Coronary artery (tissue), 2 donors: ENCODE measurements around the gene IMPDH1.

Experiments
- DNase-seq: peaks from one replicate; pipeline ENCODE4 v3.0.0-alpha.2; 2017; ENCODE audit warnings: low spot score
- H3K27ac ChIP-seq, 2 donors: fragments of 200-600 bp; sonication (generic); one replicate each; pipeline ENCODE4 v1.5.1; 2016 to 2019
- H3K4me3 ChIP-seq: fragments of 200-600 bp; sonication (generic); 2 replicates; pipeline ENCODE4 v1.5.1; 2016; ENCODE audit warnings: mild to moderate bottlenecking, moderate library complexity
- CTCF ChIP-seq: fragments of 200-600 bp; sonication (generic); IDR thresholded peaks from one replicate; pipeline ENCODE4 v1.5.1; 2019; ENCODE audit warnings: antibody characterized with exemption

IMPDH1 gene

GRCh38 chr7:128454808-128455542 lies 45.2 kb upstream of the IMPDH1 start:
- Histone ChIP-seq H3K4me3 (peak overlapping the region; percentile 93), H3K27ac (peak overlapping the region; percentile 78 to 94)
- DNase-seq, result no peak
- TF ChIP-seq CTCF, result no peak

- no peak for TF ChIP-seq CTCF
- DNase-seq, result peak; percentile 95
- Histone ChIP-seq H3K4me3 (peak overlapping the region; percentile 93), H3K27ac (peak overlapping the region; percentile 78 to 94)
These were observed 44.3 kb upstream of the IMPDH1 start for GRCh38 chr7:128453836-128454804.

DNA sequence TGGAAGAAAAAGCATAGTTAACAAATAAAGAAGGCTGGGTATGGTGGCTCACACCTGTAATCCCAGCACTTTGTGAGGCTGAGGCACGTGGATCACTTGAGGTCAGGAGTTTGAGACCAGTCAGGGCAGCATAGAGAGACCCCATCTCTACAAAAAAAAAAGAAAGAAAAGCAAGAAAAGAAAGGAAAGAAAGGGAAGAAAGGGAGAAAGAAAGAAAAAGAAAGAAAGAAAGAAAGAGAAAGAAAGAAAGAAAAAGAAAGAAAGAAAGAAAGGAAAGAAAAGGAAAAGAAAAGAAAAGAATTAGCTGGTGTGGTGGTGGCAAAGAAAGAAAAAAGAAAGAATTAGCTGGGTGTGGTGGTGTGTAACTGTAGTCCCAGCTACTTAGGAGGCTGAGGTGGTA lies 42.8 kb upstream of the IMPDH1 start:
- Histone ChIP-seq H3K4me3 (no peak overlapping the region), H3K27ac (no peak overlapping the region)
- no peak for TF ChIP-seq CTCF
- no peak for DNase-seq

GRCh38 chr7:128450913-128451312 lies 41.1 kb upstream of the IMPDH1 start:
- Histone ChIP-seq H3K4me3 (no peak overlapping the region), H3K27ac (no peak overlapping the region)
- no peak for TF ChIP-seq CTCF

DNA sequence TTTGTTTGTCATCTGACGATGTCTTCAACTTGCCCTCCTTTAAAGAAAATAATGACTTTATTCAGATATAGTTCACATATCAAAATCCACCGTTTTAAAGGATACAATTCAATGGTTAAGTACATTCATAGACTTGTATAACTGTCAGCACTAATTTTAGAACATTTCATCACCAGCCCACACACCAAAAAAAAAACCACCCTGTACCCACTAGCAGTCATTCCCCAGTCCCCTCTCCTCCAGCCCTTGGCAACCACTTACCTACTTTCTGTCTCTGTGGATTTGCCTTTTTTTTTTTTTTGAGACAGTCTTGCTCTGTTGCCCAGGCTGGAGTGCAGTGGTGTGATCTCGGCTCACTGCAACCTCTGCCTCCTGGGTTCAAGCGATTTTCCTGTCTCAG lies 40.6 kb upstream of the IMPDH1 start:
- no peak overlapping the region for H3K27ac ChIP-seq
- no peak for DNase-seq
- TF ChIP-seq CTCF, result no peak
- no peak overlapping the region for H3K4me3 ChIP-seq

More at GRCh38 chr7:128450913-128451312, 41.1 kb upstream of the IMPDH1 start:
- no peak for DNase-seq

DNA sequence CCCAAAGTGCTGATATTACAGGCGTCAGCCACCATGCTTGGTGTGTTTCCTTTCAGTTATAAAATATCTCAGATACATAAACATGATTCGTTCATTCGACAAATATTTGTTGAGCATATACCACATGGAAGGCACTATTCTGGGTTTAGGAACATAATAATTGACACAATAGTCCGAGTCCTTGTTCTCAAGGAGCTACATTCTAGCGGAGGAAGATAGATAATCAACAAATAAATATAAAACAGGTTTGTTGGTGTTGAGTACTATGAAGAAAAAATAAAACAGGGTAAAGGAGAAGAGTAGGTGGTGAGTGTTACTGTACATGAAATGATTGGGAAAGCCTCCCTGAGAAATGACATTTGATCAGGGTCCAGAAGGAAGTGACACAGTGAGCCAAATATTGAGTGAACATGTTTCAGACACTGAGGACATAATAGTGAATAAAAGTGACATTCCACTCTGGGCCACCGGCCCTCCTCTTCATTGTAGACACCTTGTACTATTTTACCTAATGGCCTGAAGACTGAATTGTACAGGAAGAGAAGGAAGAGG lies 39.0 kb upstream of the IMPDH1 start:
- no peak for DNase-seq
- no peak overlapping the region for H3K4me3 ChIP-seq
- H3K27ac ChIP-seq, result no peak overlapping the region
- no peak for TF ChIP-seq CTCF
